Kidney (tissue), 14 donors: ENCODE results near the gene SLC4A5. TPM values are rescaled to one million over a fixed set of nuclear protein-coding genes. Genes with fewer than 3 reads are reported as not detected.

ENCODE experiments used
- DNase-seq, 5 donors: peaks; one replicate each; pipeline ENCODE4 v3.0.0-alpha.2; 2013 to 2020
- FAIRE-seq: peaks from 2 replicates; lab custom pipeline; 2012; peaks lifted over from hg19 to GRCh38; lab: Jason Lieb, UNC
- H3K27ac ChIP-seq, 2 donors: one replicate each; pipeline ENCODE4 v1.7.0; 2013; ENCODE audit warnings: low read depth in 2 of 2, low read length in 2 of 2, inconsistent platforms in 1 of 2
- H3K27me3 ChIP-seq: one replicate; pipeline ENCODE4 v1.7.1; 2013; ENCODE audit warnings: low read length, inconsistent platforms; ENCODE audit not compliant: control insufficient read depth, insufficient read depth
- H3K36me3 ChIP-seq, 3 donors: one replicate each; pipeline versions ENCODE4 v1.7.0 to v1.7.1; 2013; ENCODE audit warnings: low read length in 3 of 3, control low read depth in 1 of 3, inconsistent platforms in 1 of 3; ENCODE audit not compliant: insufficient read depth in 3 of 3, control insufficient read depth in 2 of 3
- H3K4me1 ChIP-seq, 3 donors: one replicate each; pipeline versions ENCODE4 v1.7.0 to v1.7.1; 2013; ENCODE audit warnings: low read length in 3 of 3, inconsistent platforms in 1 of 3, low read depth in 1 of 3; ENCODE audit not compliant: control insufficient read depth in 2 of 3, insufficient read depth in 2 of 3
- H3K4me3 ChIP-seq, 3 donors: one replicate each; pipeline versions ENCODE4 v1.7.0 to v1.8.1; 2013; ENCODE audit warnings: low read length in 3 of 3, control low read depth in 1 of 3, inconsistent platforms in 1 of 3
- H3K9ac ChIP-seq, 3 donors: one replicate each; pipeline versions ENCODE4 v1.7.0 to v1.7.1; 2013; ENCODE audit warnings: low read length in 3 of 3, control low read depth in 1 of 3, inconsistent platforms in 1 of 3
- H3K9me3 ChIP-seq, 3 donors: one replicate each; pipeline versions ENCODE4 v1.7.0 to v1.7.1; 2013; ENCODE audit warnings: low read length in 3 of 3, control low read depth in 1 of 3, inconsistent platforms in 1 of 3; ENCODE audit not compliant: control insufficient read depth in 2 of 3, insufficient read depth in 1 of 3
- intact Hi-C: fragments of 100-400 bp; cut with DNase I; formaldehyde crosslinking; loops from one replicate; pipeline ENCODE4 v1.11.1; 2022
- polyA plus RNA-seq: library from polyadenylated mRNA; stranded (reverse); fragments of 350-450 nt; fragmentation: Illumina TruSeq; extraction: RNeasy Lipid Tissue Mini Kit (QIAGEN cat#74804); gene quantifications from one replicate; pipeline ENCODE4 v1.2.3, GENCODE V29; 2014; ENCODE audit warnings: low read depth, low replicate concordance; ENCODE audit not compliant: insufficient read depth
- total RNA-seq: library from RNA; stranded (reverse); fragmentation: NEBNext Ultra II Directional; extraction: Animal tissue kit (Norgen Biotek cat#: 25700); gene quantifications from one replicate; pipeline ENCODE4 v1.2.1, GENCODE V29; 2021
- TF ChIP-seq, protein P1 (sequence below): IDR thresholded peaks from 3 replicates; pipeline ENCODE4 v1.5.1; 2012; ENCODE audit warnings: mild to moderate bottlenecking, moderate library complexity, borderline replicate concordance; ENCODE audit not compliant: insufficient read depth; ENCODE audit errors: extremely low read depth
- donor health status: control.
- donor health status: control.
- donor health status: control.
- donor health status: control.
- donor health status: control.
- donor health status: DM: yes; HTN: yes; CAD: no.
- donor health status: Normal renal cell carcinoma (clear cell type).

The SLC4A5 gene
- total and polyA plus RNA-seq, 2 donors from 2014 or later: 1.1 to 5.2 TPM

DNA sequence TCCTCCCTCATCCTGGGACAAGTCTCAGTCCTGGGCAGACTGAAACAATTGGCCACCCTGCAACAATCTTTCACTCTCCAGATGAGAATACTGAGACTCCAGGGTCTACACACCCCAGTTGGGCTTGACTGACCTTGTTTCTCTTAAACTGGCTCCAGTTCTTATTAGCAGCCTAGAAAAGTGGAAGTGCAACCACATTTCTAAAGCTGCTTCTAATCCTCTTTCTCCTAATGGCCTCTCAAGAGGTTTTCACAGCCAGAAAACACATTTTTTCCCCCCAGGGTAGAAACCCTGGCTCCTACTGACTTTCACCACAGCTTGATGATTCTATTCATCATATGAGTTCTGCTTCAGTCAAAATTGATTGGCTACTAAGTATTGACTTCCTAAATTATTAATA, 45.8 kb downstream of the SLC4A5 start:
- intact Hi-C loops: no loop called here
- DNase-seq (no peak), FAIRE-seq (no peak)
- Histone ChIP-seq H3K9ac (no peak overlapping the region), H3K4me1 (no peaks in the 10 kb centered on the region), H3K27me3 (no peaks in the 10 kb centered on the region), H3K36me3 (no peaks in the 10 kb centered on the region), H3K27ac (no peak overlapping the region), H3K9me3 (peaks cover 0 to 2% (median 0%) of the 10 kb centered on the region in 3 donors), H3K4me3 (no peak overlapping the region)
- TF ChIP-seq, protein P1, sequence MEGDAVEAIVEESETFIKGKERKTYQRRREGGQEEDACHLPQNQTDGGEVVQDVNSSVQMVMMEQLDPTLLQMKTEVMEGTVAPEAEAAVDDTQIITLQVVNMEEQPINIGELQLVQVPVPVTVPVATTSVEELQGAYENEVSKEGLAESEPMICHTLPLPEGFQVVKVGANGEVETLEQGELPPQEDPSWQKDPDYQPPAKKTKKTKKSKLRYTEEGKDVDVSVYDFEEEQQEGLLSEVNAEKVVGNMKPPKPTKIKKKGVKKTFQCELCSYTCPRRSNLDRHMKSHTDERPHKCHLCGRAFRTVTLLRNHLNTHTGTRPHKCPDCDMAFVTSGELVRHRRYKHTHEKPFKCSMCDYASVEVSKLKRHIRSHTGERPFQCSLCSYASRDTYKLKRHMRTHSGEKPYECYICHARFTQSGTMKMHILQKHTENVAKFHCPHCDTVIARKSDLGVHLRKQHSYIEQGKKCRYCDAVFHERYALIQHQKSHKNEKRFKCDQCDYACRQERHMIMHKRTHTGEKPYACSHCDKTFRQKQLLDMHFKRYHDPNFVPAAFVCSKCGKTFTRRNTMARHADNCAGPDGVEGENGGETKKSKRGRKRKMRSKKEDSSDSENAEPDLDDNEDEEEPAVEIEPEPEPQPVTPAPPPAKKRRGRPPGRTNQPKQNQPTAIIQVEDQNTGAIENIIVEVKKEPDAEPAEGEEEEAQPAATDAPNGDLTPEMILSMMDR: no peak

DNA sequence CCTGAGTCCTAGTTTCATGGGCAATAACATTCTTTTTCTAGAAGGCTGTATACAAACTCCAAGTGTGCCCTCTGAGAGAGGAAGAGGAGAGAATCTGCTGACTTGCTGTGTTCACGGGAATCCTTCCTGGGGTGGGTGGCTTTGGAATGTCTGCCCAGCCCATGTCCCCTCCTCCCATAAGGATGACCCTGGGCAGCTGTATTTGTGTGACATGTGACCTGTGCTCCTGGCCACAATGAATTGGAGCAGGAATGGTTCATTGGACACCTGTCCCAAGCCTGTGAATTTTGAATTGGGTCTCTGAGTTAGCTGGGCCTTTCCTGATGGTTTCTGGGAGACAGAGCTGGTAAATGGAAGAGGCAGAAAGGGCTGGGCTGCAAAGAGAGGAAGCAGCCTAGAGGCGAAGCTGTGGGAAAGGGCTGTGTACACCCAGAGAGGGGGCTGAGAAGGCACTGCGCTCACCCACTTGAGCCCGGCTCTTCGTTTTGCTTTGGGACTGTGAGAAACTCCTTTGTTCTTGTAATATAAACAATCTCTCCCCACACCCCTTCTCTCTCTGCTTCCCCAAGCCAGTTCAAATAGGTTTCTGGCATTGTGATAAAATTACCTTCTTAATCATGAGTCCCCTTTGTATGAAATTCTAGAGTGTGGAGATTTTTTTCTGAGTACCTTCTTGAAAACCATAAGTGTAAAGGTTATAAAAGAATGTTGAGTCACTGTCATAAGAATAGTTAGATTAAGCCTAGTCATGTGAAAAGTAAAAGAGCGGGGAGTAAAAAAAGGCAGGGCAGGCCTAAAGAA, 49.8 kb downstream of the SLC4A5 start:
- H3K36me3 ChIP-seq: no peaks in the 10 kb centered on the region
- FAIRE-seq: no peak
- no peak overlapping the region for H3K9ac ChIP-seq
- H3K27ac ChIP-seq: no peak overlapping the region
- H3K4me3 ChIP-seq: no peak overlapping the region
- H3K9me3 ChIP-seq: peaks cover 0 to 2% (median 0%) of the 10 kb centered on the region in 3 donors
- intact Hi-C loops: no loop called here
- no peaks in the 10 kb centered on the region for H3K27me3 ChIP-seq
- peak in 1 of 5 donors; percentile 19 for DNase-seq
- peaks cover 0 to 9% (median 0%) of the 10 kb centered on the region in 3 donors for H3K4me1 ChIP-seq
- TF ChIP-seq, protein P1: no peak

DNA sequence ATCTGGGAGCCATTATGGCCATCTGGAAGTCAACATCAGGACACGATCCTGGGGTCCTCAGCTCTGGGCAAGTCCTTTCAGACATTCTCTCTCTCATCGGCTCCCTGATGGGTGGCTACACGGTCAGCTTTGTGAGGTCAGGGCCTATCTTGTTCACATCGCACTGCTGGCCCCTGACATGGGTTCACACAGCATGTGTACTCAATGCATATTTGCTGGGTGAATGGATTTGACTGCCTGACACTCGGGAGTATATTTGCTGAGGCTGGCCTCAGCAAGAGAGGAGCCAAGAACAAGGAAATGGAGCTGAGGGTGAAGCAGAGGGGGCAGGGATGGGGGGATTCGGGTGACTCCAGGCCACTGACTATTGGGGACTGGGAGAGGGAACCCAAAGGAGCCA, 50.5 kb downstream of the SLC4A5 start:
- Histone ChIP-seq H3K36me3 (no peaks in the 10 kb centered on the region), H3K4me1 (peaks cover 0 to 9% (median 0%) of the 10 kb centered on the region in 3 donors), H3K4me3 (no peak overlapping the region), H3K9me3 (no peaks in the 10 kb centered on the region), H3K27me3 (no peaks in the 10 kb centered on the region), H3K27ac (no peak overlapping the region), H3K9ac (no peak overlapping the region)
- intact Hi-C loops: no loop called here
- TF ChIP-seq, protein P1: no peak
- FAIRE-seq (no peak), DNase-seq (no peak)
